OCI-LY7 (cell line): ENCODE data around the gene CPNE2.

Experiments used
- CTCF ChIP-seq: fragments of 200-600 bp; sonication (generic); conservative IDR thresholded peaks from 2 replicates; pipeline ENCODE4 v1.5.1; 2014; ENCODE audit warnings: mild to moderate bottlenecking, antibody characterized with exemption, low read length, moderate library complexity, mixed read lengths
- EZH2phosphoT487 ChIP-seq: fragments of 200-600 bp; sonication (generic); IDR thresholded peaks from 2 replicates; pipeline ENCODE4 v1.6.1; 2018; ENCODE audit warnings: low read depth, borderline replicate concordance, mild to moderate bottlenecking, mixed run types, antibody characterized with exemption, low read length, moderate library complexity, mixed read lengths

GRCh38 chr16:57185446-57185944 lies 93.1 kb downstream of the CPNE2 start:
- TF ChIP-seq CTCF (no peak), EZH2phosphoT487 (no peak)
